Central memory CD8-positive, alpha-beta T cell (primary cell): ENCODE data around the gene COL7A1.
"Not testable (repeated sequence)": the region's sequence is repeated elsewhere in the genome, so short reads cannot be mapped to it uniquely, and the experiment has no call there.

Experiments used
- ATAC-seq: fragments of 150-1000 bp; cut with Tn5 transposase; replicated peaks from 2 replicates; pipeline ENCODE4 v1.10.0; 2022; ENCODE audit warnings: mild to moderate bottlenecking, moderate FRiP score, moderate number of reproducible peaks; ENCODE audit not compliant: poor library complexity, severe bottlenecking; ENCODE audit errors: extremely low read depth
- DNase-seq, 2 donors: peaks; one replicate each; pipeline ENCODE4 v3.0.0; 2021; ENCODE audit warnings: low spot score in 2 of 2
- H3K27ac Mint-ChIP-seq: one replicate; pipeline ENCODE4 v1.8.0; 2022; ENCODE audit warnings: low read depth, mild to moderate bottlenecking, moderate library complexity, mixed read lengths
- H3K27me3 Mint-ChIP-seq: one replicate; pipeline ENCODE4 v1.8.0; 2022; ENCODE audit warnings: mixed read lengths
- H3K36me3 Mint-ChIP-seq: one replicate; pipeline ENCODE4 v1.8.0; 2022; ENCODE audit warnings: mild to moderate bottlenecking, moderate library complexity, mixed read lengths; ENCODE audit not compliant: insufficient read depth
- H3K4me1 Mint-ChIP-seq: one replicate; pipeline ENCODE4 v1.8.0; 2022; ENCODE audit warnings: mixed read lengths
- H3K4me3 Mint-ChIP-seq: one replicate; pipeline ENCODE4 v1.8.0; 2022; ENCODE audit warnings: mild to moderate bottlenecking, moderate library complexity, mixed read lengths
- H3K9me3 Mint-ChIP-seq: one replicate; pipeline ENCODE4 v1.8.0; 2022; ENCODE audit warnings: mixed read lengths

COL7A1 gene

DNA sequence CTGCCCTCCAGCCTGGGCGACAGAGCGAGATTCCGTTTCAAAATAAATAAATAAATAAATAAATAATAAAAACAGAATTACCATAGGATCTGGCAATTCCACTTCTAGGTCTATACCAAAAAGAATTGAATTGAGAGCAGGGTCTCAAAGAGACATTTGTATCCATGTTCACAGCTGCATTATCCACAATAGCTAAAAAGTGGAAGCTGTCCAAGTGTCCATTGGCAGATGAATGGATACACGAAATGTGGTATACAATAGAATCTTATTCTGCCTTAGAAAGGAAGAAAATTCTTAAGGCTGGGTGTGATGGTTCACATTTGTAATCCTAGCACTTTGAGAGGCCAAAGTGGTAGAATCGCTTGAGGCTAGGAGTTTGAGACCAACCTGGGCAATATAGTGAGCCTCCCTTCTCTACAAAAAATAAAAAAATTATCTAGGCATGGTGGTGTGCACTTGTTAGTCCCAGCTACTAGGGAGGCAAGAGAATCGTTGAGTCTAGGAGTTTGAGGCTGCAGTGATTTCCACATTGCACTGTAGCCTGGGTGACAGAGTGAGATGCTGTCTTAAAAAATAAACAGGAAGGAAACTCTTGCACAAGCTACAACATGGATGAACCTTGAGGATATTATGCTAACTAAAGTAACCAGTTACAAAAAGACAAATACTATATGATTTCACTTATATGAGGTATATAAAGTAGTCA, 62.7 kb downstream of the COL7A1 start:
- Mint-ChIP-seq H3K36me3 (no peaks in the 10 kb centered on the region), H3K27me3 (no peaks in the 10 kb centered on the region), H3K27ac (no peak overlapping the region), H3K9me3 (no peaks in the 10 kb centered on the region), H3K4me1 (no peaks in the 10 kb centered on the region), H3K4me3 (no peak overlapping the region)
- DNase-seq (no peak), ATAC-seq (no peak)

- not testable (repeated sequence) for H3K27ac Mint-ChIP-seq, H3K36me3 Mint-ChIP-seq
These were observed 64.4 kb downstream of the COL7A1 start for GRCh38 chr3:48530701-48531100.

GRCh38 chr3:48528754-48529153, 66.4 kb downstream of the COL7A1 start:
- Mint-ChIP-seq H3K4me1 (no peaks in the 10 kb centered on the region), H3K4me3 (no peak overlapping the region), H3K27ac (no peak overlapping the region), H3K27me3 (no peaks in the 10 kb centered on the region), H3K9me3 (no peaks in the 10 kb centered on the region), H3K36me3 (no peaks in the 10 kb centered on the region)
- ATAC-seq (no peak), DNase-seq (no peak)

More at GRCh38 chr3:48530701-48531100, 64.4 kb downstream of the COL7A1 start:
- not testable (repeated sequence) for DNase-seq, H3K27me3 Mint-ChIP-seq, H3K9me3 Mint-ChIP-seq, H3K4me3 Mint-ChIP-seq, ATAC-seq, H3K4me1 Mint-ChIP-seq

GRCh38 chr3:48528048-48528447, 67.1 kb downstream of the COL7A1 start:
- no peaks in the 10 kb centered on the region for H3K9me3 Mint-ChIP-seq
- no peak for DNase-seq
- H3K27ac Mint-ChIP-seq, result no peak overlapping the region
- no peak for ATAC-seq
- H3K36me3 Mint-ChIP-seq, result no peaks in the 10 kb centered on the region
- no peak overlapping the region for H3K4me3 Mint-ChIP-seq
- H3K4me1 Mint-ChIP-seq, result no peaks in the 10 kb centered on the region
- no peaks in the 10 kb centered on the region for H3K27me3 Mint-ChIP-seq

GRCh38 chr3:48524970-48525369, 70.2 kb downstream of the COL7A1 start:
- H3K27ac Mint-ChIP-seq, result no peak overlapping the region
- ATAC-seq (no peak), DNase-seq (no peak)
- H3K4me3 Mint-ChIP-seq, result no peak overlapping the region
- H3K27me3 Mint-ChIP-seq, result no peaks in the 10 kb centered on the region
- no peaks in the 10 kb centered on the region for H3K36me3 Mint-ChIP-seq
- H3K4me1 Mint-ChIP-seq, result no peaks in the 10 kb centered on the region
- H3K9me3 Mint-ChIP-seq, result no peaks in the 10 kb centered on the region

GRCh38 chr3:48521635-48522034, 73.5 kb downstream of the COL7A1 start:
- DNase-seq (no peak), ATAC-seq (no peak)
- Mint-ChIP-seq H3K27me3 (no peaks in the 10 kb centered on the region), H3K4me3 (no peak overlapping the region), H3K27ac (no peak overlapping the region), H3K36me3 (no peaks in the 10 kb centered on the region), H3K4me1 (peaks cover 13% of the 10 kb centered on the region), H3K9me3 (no peaks in the 10 kb centered on the region)

DNA sequence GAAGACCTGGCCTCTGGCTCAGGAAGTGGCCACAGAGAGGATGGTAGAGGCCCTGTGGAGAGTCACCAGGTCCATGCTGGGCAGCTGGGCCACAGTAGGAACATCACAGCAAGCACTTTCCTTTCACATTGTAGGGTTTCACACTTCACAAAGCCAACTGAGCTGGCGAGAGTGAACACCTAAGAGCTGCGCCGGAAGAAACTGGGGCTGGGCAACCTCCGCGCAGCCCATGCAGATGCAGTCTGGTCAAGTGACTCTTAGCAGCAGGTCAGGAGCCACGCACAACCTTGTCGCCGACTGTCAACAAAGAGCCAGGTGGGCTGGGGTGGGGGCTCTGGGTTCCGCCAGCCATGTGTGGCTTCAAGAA, 75.9 kb downstream of the COL7A1 start:
- Mint-ChIP-seq H3K27ac (no peak overlapping the region), H3K27me3 (no peaks in the 10 kb centered on the region), H3K4me1 (peaks cover 26% of the 10 kb centered on the region), H3K9me3 (no peaks in the 10 kb centered on the region), H3K36me3 (no peaks in the 10 kb centered on the region), H3K4me3 (no peak overlapping the region)
- DNase-seq (no peak), ATAC-seq (no peak)

DNA sequence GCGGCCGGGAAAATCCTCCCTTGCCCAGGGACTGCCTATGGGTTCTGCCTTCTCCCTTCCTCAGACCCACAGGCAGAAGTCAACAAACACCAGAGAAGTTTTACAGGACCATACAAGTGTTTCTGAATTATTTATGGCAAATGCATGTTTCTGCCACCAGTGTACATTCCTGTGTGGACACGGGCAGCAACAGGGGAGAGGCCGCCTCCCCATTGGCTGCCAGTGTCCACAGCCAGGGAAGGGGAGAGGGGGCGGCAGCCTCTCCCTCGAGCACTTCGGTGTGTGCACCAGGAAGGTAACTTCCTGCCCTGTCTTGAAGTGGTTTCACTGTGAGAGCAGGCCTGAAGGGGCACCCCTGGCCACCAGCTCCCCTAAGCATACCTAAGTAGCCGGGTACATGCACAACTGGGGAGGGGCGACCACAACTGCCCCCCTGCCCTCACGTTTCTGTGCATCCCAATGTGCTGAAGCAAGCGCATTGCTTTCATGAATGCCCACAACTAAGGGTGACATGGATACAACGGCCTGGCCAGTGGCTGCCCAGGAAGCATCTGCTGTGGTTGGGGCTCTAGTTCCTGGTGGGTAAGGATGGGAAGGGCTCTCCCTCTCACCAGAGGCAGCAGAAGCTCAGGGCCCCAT, 76.4 kb downstream of the COL7A1 start:
- Mint-ChIP-seq H3K36me3 (no peaks in the 10 kb centered on the region), H3K27me3 (no peaks in the 10 kb centered on the region), H3K9me3 (no peaks in the 10 kb centered on the region), H3K4me1 (peaks cover 31% of the 10 kb centered on the region), H3K27ac (no peak overlapping the region), H3K4me3 (no peak overlapping the region)
- ATAC-seq (no peak), DNase-seq (no peak)

- Mint-ChIP-seq H3K27me3 (no peaks in the 10 kb centered on the region), H3K27ac (no peak overlapping the region), H3K4me1 (peaks cover 32% of the 10 kb centered on the region), H3K36me3 (no peaks in the 10 kb centered on the region), H3K9me3 (no peaks in the 10 kb centered on the region), H3K4me3 (no peak overlapping the region)
- no peak for ATAC-seq
- DNase-seq, result no peak
These were observed 77.1 kb downstream of the COL7A1 start for GRCh38 chr3:48518069-48518468.

- Mint-ChIP-seq H3K27me3 (no peaks in the 10 kb centered on the region), H3K4me1 (peaks cover 32% of the 10 kb centered on the region), H3K27ac (no peak overlapping the region), H3K4me3 (peak overlapping the region; percentile 13), H3K36me3 (no peaks in the 10 kb centered on the region), H3K9me3 (no peaks in the 10 kb centered on the region)
- ATAC-seq, result no peak
- no peak for DNase-seq
These were observed 78.6 kb downstream of the COL7A1 start for GRCh38 chr3:48516571-48516970.

GRCh38 chr3:48514431-48515227, 80.5 kb downstream of the COL7A1 start:
- H3K9me3 Mint-ChIP-seq, result no peaks in the 10 kb centered on the region
- DNase-seq (no peak), ATAC-seq (peak; percentile 40)
- H3K27me3 Mint-ChIP-seq, result no peaks in the 10 kb centered on the region
- H3K27ac Mint-ChIP-seq, result no peak overlapping the region
- no peaks in the 10 kb centered on the region for H3K36me3 Mint-ChIP-seq
- peaks cover 32% of the 10 kb centered on the region for H3K4me1 Mint-ChIP-seq
- H3K4me3 Mint-ChIP-seq, result peak overlapping the region; percentile 36
